HPDE6-E6E7 (cell line): Measurements from ENCODE around the gene NFKBIB.
"Not testable (repeated sequence)": the region's sequence is repeated elsewhere in the genome, so short reads cannot be mapped to it uniquely, and the experiment has no call there.

ENCODE experiments used
- DNase-seq: peaks from one replicate; pipeline ENCODE4 v3.0.0; 2011; ENCODE audit warnings: missing footprints; ENCODE audit errors: extremely low spot score

Gene NFKBIB

GRCh38 chr19:38875656-38876395 is 23.9 kb upstream of the NFKBIB start:
- no peak for DNase-seq

GRCh38 chr19:38877781-38878574 is 21.8 kb upstream of the NFKBIB start, which contains the start of gene RINL:
RINL (minus strand) TSS chr19:38878275; CDS start chr19:38876742, 1,533 bp downstream.
- DNase-seq = no peak

DNA sequence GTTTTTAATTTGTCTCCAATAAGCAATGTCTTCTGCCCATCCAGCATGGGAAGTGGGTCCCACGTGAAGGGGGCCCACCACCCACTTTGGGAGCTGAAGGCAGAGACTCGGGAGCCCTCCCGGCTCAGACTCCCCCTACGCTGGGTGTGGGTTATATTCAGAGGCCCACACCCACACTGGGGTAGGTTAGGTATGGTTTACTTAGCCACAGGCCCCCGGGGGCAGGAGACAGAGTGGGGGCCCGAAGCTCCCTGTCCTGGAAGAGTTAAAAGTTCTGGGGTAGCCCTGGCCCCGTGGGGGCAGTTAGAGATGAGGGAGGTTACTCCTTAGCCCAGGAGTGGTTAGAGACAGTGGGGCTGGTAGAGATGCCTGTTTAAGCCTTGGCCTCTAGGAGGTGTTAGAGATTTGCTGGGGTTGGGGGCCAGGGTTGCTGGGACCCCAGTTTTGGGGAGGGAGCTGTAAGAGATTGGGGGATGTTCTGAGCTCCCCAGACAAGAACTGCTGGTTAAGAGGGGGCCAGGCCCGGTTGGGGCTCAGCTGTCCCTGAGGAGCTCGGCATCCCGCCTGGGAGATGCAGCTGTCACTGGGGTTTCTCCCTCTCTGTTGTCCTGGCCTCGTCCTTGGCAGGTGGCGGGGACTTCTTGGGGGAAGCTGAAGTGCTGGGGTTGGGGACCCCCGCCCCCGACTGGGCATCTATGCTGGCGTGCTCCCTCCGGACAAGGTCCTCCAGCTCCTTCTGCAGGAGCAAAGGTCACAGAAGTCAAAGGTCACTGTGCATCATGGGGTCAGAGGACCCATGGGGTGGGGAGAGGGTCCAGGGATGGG is 21.0 kb upstream of the NFKBIB start:
- no peak for DNase-seq

GRCh38 chr19:38879400-38879751 is 20.4 kb upstream of the NFKBIB start:
- DNase-seq = no peak

DNA sequence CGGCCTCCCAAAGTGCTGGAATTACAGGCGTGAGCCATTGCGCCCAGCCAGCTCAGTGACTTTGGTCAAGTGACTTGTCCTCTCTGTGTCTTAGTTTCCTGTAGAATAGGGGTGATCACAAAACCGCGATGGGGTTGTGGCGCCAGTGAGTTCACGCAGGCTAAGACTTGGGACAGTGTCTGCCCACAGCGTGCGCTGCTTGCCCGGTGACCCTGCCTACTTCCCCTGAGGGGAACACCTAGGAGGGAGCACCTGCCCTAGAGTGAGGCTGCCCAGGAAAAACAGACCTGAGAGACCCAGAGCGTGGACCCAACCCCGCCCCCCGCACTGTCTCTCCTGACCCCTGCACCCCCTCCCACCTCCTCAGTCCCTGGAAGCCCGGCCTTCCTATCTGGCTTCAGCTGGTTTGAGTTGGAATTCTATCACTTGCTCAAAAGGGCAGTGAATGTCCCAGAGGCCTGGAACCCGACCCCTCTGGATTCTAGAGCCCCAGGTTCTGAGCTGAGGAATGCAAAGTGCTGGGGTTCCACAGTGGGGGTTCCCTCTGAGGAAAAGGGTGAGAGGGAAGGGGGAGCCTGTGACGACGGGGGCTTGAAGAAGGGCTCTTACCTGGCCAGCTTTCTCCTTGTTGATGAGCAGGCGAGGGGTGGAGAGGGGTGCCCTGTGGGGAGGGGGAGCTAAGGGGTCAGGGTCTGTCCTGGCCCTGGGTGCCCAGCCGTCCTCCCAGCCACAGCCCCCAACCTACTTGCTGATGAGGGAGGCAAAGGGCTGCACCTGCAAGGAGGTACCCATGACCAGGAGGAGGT is 19.5 kb upstream of the NFKBIB start:
- no peak for DNase-seq

GRCh38 chr19:38880882-38881609 is 18.7 kb upstream of the NFKBIB start:
- no peak for DNase-seq

DNA sequence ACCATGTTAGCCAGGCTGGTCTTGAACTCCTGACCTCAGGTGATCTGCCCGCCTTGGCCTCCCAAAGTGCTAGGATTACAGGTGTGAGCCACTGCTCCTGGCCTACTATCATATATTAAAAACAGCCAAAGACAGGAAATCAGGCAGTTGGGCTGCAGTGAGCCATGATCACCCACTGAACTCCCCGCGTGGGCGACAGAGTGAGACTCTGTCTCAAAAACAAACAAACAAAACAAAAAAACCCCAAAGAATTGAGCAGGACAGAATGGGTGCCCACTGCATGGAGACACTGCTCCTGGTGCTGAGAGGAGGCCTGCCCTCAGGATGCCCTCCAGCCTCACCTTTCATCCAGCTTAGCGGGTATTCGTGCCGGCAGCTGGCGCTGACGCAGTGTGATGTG is 16.5 kb upstream of the NFKBIB start:
- no peak for DNase-seq

- DNase-seq = not testable (repeated sequence)
Measured at GRCh38 chr19:38884691-38885090, 15.1 kb upstream of the NFKBIB start.

- no peak for DNase-seq
Measured at GRCh38 chr19:38888876-38889275, 10.9 kb upstream of the NFKBIB start.

DNA sequence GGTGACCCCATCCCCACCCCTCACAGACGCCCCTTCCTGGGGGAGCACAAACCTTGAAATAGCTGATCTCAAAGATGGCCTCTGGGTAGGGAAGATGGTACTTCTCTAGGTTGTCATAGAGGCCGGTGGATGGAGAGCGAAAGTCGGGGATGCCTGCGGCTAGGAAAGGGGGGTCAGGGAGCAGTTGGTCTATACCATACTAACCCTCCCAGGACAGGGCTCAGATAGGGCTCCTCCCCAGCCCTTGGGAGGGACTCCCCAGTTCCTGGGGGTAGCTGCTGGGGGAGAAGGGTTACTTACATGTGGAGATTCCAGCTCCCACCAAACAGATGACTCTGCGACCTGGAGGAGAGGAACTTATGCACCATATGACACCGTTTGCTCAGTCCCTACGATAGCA is 10.0 kb upstream of the NFKBIB start:
- no peak for DNase-seq

DNA sequence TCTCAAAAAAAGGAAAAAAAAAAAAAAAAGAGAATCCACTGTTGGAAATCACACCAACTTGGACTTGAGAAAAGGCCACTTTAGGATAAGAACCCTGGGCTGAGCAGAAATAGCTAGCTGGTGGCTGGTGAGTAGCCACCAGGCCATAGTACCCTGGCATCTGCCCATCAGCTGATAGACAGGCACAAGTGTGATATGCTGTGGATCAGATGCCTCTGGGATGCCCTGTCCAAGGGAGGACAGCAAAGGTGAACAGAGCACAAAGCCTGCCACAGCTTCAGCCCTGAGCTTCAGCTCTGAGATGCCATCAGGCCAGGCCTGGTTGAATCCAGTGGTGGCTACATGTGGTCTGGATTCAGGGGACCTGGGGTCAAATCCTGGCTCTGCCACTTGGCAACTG is 9.1 kb upstream of the NFKBIB start:
- no peak for DNase-seq

- DNase-seq = no peak
Measured at GRCh38 chr19:38891771-38892170, 8.0 kb upstream of the NFKBIB start.

GRCh38 chr19:38892841-38893240 is 6.9 kb upstream of the NFKBIB start:
- DNase-seq = no peak

GRCh38 chr19:38893341-38893771 is 6.4 kb upstream of the NFKBIB start:
- no peak for DNase-seq

GRCh38 chr19:38894968-38895367 is 4.8 kb upstream of the NFKBIB start:
- no peak for DNase-seq

DNA sequence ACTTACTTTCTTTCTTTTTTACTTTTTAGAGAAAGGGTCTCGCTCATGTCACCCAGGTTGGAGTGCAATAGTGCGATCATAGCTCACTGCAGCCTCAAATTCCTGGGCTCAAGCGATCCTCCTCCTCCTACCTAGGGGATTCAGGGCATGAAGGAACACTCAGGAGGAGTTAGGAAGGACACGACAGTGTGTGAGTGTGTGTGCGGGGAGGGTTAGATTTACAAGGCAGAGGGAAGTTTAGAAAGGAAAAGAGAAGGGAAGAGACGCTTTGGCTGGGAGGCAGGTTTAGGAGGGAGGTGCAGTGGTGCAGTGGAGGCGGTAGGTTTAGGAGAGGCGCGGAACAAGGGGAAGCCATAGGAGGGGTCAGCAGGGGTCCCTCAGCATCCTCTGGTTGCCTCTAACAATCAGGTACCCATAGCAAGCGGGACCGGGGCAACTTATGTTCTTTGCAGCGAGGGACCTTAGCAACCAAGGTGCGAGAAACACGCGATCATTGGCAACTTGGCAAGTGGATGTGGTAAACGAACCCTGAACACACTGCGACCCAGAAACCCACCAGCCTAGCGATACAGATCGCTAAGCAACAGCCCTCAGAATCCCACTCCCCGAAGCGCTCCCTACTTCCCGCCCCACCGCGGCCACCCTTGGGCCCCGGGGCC is 852 bp upstream of the NFKBIB start:
- no peak for DNase-seq

- DNase-seq = peak; percentile 58
Measured at GRCh38 chr19:38900202-38900629, 447 bp downstream of the NFKBIB start.

DNA sequence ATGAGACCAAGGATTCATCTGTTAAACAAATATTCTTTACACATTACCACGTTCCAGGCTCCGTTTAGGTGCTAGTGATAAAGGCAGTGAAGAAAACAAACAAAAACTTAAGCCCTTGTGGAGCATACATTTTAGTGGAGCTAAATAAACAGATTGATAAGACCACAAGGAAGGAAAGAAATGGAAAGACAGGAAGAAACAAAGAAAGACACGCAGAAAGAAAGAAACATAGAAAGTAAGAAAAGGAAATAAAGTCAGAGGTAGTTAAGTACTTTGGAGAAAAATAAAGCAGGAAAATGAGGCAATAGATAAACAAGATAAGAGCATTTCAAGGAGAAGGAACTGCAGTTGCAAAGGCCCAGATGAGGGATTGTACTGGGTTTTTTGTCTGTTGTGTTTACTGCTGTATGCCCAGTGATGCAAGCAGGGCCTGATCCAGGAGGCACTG is 998 bp downstream of the NFKBIB start:
- DNase-seq = no peak

GRCh38 chr19:38901683-38902082 is 1.9 kb downstream of the NFKBIB start:
- DNase-seq = no peak
